HG03095 (cell line): ENCODE measurements around the gene FBXL20.
"Not testable (repeated sequence)": the region's sequence is repeated elsewhere in the genome, so short reads cannot be mapped to it uniquely, and the experiment has no call there.

Source experiments
- ATAC-seq: cut with Tn5 transposase; IDR thresholded peaks from one replicate; pipeline ENCODE4 v1.9.1; 2021; ENCODE audit warnings: moderate library complexity; ENCODE audit not compliant: unreplicated experiment

FBXL20 gene

DNA sequence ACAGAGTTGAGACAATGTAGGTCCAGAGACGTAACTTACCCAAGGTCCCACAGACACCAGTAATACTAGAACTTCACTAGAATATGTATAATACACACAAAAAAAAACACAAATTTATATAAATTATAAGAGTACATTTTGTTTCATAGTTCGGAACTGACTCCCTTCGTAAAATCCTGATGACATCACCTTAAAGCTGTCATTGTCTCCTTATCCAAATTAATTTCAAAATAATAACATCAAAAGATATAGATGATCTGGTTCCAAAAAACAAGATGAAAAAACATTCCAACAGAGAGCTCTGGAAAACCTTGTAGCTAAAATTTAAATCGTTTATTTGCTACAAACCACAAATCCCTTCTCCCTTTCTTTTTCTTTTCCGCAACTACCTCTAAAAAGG lies 10.0 kb downstream of the FBXL20 start:
- ATAC-seq, result no peak

DNA sequence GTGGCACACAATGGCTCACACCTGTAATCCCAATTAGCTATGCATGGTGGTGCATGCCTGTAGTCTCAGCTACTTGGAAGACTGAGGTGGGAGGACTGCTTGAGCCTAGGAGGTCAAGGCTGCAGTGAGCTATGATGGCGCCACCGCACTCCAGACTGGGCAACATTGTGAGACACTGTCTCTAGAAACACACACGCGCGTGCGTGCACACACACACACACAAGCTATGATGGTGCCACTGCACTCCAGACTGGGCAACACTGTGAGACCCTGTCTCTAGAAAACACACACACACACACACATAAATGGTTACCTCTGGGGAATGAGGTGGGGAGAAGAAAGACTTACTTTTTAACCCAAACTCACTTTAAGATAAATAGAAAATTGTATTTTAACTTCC lies 16.4 kb downstream of the FBXL20 start:
- no peak for ATAC-seq

DNA sequence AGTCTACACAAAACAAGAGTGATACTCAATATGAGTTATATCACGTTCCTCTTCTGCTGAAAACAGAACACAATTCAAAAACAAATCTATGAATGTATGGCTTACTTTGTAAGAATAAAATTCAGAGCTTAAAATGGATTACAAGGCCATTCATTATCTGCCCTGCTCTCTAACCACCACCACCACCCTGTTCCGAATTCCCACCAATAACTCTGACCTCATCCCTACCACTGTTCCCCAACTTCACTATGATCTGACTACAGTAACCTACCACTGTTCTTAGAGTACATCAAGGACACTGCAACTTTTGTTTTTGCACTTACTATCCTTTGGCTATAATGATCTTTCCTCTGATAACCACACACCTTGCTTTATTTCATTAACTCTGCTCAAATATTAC lies 21.3 kb downstream of the FBXL20 start:
- no peak for ATAC-seq

DNA sequence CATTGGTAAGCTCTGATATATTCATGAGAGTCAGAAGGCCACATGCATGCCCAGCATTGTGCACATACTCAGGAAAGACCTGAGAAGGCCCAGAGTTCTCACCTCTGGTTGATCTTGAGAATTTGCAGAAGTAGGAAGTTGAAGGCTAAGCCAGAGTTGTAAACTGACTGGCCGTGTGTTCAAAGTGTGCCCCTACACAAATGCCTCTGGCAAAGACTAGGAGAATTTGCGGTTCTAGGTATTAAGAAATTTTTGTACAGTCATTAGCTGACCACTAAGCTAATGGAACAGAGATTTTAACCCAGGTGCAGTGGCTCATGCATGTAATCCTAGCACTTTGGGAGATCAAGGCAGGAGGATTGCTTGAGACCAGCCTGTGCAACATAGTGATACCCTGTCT lies 25.0 kb downstream of the FBXL20 start:
- ATAC-seq, result no peak

DNA sequence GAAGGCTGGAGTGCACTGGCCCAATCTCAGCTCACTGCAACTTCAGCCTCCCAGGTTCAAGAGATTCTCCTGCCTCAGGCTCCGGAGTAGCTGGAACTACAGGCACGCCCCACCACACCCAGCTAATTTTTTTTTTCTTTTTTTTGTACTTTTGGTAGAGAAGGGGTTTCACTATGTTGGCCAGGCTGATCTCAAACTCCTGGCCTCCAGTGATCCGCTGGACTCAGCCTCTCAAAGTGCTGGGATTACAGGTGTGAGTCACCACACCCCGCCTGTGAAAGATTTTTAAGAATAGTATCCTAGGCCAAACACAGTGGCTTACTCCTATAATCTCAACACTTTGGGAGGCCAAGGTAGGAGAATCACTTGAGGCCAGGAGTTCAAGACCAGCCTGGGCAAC lies 33.6 kb downstream of the FBXL20 start:
- not testable (repeated sequence) for ATAC-seq

DNA sequence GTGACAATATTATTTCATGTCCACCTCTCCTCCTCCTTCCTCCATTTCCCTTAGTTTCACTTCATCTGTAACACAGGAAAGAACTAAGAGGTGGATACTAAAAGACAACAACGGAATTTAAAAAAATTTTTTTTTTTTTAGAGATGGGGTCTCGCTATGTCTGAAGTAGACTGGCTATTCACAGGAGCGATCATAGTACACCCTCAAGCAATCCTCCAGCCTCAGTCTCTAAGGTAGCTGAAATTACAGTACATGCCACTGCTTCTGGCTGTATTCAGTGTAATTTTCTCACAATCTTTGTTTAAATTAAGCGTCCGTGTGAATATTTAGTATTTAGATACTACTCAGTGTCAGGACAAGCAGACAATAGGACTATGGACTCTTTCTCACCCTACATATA lies 35.6 kb downstream of the FBXL20 start:
- ATAC-seq, result no peak

DNA sequence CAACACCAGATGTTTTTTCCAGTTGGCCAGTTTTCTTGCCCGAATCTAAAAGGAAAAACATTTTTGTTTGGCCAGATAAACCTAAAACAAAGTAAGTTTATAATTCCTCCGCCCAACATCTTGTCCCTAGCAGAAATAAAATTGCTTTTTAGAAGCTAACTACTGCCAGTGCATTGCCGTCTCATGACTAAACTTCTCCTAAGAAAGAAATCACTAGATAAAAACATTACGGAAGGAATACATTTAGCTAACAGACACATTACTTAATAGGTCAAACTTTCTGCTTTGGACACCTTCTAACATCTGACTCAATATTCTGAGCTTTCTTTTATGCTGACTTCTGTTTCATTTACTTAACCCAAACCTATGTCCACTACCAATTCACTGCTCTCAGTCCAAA lies 36.2 kb downstream of the FBXL20 start:
- no peak for ATAC-seq

DNA sequence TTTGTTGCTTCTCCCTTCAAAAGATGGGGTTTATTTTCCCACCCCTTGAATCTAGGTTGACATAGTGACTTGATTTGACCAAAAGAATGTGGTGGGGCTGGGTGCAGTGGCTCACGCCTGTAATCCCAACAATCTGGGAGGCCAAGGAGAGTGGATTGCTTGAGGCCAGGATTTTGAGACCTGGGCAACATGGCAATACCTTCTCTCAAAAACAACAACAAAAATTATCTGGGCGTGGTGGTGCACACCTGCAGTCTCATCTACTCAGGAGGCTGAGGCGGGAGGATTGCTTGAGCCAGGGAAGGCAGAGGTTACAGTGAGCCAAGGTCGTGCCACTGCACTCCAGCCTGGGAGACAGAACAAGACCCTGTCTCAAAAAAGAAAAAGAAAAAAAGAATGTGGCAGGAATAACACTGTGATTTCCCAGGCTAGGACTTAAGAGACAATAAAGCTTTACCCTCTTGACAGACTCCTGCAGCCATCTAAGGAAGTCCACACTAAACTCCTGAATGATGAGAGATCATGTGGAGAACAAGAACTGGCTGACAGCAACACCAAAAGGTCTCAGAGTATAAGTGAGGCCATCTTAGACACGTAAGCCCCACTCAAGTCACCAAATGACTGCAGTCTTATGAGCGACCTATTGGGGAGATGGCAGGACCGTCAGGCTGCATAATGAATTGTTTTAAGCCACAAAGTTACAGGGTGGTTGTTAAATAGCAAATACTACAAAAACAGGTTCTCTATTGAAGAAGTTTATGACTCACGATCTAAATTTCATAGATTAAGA lies 37.0 kb downstream of the FBXL20 start:
- no peak for ATAC-seq

DNA sequence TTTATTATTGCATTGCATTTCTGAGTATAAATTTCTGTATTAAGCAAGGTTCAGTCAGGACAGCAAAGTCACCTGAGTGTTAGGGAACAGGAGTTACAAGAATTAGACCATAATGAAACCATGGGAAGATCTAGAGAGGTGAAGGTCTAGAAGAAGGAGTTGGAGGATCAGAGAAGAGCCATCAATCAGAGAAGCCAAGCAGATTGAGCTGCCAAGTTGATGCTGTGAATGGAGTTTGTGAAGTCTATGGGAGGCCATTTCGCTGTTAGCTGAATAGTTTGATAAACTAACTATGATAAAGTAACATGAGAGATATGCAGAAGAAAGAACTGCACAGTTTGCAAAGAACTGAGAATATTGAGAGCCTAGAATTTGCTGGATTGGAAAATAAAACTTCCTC lies 40.4 kb downstream of the FBXL20 start:
- ATAC-seq, result no peak

DNA sequence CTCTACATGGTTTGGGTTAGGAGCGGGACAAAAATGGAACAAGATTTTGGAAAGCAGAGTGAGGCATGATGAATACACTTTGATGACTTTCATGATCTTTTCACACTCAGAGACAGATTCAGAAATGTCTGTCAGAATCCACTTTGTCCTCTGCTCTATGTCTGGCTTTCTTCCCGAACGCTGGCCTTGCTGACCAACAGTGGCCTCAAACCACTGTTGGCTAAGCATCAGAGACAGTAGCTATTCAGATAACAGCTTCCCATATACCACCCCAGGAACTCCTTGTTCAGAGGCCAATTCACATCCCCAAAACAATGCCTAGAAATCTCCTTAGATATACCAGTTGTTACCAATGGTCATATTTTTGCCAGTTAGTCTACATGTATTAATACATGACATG lies 40.9 kb downstream of the FBXL20 start:
- ATAC-seq, result no peak

DNA sequence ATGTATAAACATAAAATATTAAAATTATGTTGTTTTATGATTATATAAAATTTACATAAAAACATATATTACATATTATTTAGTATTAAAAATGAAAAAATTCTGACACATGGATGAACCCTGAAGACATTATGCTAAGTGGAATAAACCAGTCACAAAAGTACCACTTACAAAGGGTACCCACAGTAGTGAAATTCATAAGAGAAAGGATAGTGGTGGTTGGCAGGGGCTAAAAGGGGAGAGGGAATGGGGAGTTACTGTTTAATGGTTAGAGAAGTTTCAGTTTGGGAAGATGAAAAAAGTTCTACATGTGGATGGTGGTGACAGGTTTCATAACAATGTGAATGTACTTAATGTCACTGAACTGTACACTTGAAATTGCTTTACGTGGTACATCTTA lies 41.4 kb downstream of the FBXL20 start:
- ATAC-seq, result no peak

DNA sequence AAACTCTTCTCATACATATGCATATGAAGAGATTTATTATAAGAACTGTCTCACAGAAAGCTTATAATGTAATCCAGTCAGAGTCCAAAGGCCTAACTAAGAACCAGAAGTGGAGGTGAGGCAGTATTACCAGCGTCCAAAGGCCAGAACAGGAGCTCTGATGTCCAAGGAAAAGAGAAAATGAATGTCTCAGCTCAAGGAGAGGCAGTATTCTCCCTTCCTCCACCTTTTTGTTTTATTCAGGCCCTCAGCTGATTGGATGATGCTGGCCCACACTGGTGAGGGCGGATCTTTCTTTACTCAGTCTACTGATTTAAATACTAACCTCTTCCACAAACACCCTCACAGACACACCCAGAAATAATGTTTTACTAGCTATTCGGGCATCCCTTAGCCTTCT lies 43.4 kb downstream of the FBXL20 start:
- ATAC-seq, result no peak

DNA sequence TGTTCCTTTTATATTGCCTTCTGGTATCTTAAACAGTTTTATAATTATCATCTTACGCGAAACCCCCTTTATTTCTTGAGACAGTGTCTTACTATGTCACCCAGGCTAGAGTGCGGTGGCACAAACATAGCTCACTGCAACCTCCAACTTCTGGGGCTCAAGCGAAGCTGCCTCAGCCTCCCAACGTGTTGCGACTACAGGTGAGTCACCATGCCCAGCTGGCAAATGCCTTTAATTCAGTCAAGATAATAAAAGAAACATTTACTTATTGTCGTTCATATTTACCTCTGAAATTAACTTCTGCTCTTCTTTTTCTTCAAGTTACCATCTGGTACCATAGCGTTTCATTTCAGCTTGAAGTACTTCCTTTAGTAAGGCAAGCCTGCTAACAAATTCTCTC lies 43.9 kb downstream of the FBXL20 start:
- no peak for ATAC-seq

DNA sequence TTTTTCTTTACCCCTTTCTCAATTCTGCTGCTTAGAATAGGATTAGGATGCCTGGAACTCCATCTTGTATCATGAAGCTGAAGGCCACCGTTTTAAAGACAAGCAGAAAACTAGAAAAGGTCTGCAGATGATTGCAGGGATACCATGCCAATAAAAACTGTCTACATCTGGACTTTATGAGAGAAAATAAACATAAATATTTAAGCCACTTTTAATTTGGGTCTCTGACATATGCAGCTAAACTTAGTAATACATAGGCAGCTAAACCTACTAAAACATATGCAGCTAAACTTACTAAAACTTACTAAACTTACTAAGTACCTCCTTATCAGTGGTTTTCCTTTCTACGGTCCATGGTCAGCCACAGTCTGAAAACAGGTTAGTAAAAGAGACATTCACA lies 48.4 kb downstream of the FBXL20 start:
- ATAC-seq, result no peak

DNA sequence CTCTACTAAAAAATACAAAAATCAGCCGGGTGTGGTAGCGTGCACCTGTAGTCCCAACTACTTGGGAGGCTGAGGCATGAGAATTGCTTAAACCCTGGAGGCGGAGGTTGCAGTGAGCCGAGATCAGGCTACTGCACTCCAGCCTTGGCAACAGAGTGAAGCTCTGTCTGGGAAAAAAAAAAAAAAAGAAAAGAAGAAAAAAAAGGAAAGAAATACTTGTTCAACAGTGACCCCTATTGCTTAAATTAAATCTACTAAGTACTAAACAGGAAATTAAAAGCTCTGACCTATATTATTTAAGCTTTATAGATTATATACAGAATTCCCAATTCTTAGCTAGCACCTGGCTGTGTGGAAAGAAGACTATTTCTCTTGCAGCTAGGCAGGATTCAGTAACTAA lies 48.9 kb downstream of the FBXL20 start:
- no peak for ATAC-seq

DNA sequence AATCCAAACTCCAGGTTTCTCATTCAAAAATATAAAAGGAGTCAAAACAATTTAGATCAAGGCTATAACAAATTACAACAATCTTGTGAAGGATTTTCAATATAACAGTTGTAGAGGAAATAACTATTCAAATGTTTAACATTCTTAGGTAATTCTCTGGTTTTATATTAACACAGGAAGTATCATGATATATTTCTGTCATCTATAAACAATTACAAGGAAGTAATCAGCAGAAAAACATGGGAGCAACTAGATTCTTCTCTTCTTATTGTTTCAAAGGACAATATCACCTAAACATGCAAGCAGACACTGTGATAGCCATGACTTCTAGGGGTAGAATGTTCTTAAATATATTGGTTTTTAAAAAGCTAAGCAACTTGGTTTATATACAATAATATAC lies 49.9 kb downstream of the FBXL20 start:
- ATAC-seq, result no peak

DNA sequence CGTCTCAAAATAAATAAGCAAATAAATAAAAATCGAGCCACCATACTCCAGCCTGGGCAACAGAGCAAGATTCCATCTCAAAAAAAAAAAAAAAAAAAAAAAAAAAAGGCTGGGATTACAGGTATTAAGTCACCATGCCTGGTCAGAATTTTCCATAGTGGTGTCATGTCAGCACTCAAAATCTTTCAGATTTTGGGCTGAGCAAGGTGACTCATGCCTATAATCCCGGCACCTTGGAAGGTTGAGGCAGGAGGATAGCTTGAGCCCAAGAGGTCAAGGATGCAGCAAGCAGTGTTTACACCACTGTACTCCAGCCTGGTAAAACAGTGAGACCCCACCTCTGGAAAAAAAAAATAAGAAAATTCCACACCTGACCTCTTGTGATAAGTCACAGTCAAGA lies 52.2 kb downstream of the FBXL20 start:
- no peak for ATAC-seq

DNA sequence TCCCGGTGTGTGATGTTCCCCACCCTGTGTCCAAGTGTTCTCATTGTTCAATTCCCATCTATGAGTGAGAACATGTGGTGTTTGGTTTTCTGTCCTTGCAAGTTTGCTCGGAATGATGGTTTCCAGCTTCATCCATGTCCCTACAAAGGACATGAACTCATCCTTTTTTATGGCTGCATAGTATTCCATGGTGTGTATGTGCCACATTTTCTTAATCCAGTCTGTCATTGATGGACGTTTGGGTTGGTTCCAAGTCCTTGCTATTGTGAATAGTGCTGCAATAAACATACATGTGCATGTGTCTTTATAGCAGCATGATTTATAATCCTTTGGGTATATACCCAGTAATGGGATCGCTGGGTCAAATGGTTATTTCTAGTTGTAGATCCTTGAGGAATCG lies 54.6 kb downstream of the FBXL20 start:
- not testable (repeated sequence) for ATAC-seq

DNA sequence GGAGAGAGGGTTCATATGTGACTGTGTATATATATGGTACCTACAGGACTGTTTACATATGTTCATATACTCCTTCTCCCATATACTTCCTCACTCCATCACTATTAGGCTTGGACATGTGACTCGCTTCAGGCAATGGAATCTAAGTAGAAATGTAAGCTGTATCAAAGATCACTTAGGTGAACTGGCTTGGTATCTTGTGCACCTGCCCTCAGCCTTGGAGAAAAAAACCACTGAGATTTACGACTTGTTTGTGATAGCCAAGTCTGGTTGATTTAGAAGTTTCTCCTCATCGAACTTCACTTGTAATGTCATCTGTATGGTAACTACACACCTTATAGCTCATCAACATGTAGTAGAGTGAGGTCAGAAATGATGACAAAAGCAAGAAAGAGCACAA lies 59.9 kb downstream of the FBXL20 start:
- ATAC-seq, result no peak

DNA sequence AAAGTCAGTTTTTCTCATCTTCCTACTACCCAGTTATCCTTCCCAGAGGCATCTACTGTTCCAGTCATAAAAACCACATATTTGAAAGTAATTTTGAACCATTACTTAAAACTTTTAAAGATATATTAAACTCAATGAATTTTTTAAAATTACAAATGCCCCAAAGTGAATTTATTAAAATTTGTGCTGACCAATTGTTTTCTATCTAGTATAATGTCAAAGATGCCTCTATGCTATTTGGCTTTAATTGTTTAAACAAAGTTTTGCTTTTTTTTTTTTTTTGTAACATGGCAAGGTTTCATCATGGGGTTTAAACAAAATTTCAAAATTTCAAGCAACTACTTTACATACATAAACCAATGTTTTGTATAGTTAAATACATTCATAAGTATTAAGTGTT lies 60.7 kb downstream of the FBXL20 start:
- no peak for ATAC-seq

DNA sequence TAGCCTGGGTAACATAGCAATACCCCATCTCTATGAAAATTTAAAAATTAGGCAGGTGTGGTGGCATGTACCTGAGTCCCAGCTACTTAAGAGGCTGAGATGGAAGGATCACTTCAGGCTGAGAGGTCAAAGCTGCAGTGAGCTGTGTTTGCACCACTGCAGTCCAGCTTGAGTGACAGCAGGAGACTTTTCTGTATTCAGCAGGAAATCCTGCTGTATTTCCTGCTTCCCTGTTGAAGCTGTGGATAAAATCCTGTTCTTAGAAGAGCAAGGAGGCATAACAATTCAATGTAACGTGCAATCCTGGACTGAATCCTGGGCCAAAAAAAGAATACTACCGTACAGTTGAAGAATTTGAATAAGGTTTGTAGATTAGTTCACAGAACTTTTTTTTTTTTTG lies 62.2 kb downstream of the FBXL20 start:
- no peak for ATAC-seq

DNA sequence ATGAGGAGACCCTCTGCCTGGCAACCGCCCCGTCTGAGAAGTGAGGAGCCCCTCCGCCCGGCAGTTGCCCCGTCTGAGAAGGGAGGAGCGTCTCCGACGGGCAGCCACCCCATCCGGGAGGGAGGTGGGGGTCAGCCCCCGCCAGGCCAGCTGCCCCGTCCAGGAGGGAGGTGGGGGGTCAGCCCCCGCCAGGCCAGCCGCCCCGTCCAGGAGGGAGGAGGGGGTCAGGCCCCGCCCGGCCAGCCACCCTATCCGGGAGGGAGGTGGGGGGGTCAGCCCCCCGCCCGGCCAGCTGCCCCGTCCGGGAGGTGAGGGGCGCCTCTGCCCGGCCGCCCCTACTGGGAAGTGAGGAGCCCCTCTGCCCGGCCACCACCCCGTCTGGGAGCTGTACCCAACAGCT lies 63.8 kb downstream of the FBXL20 start:
- not testable (repeated sequence) for ATAC-seq

DNA sequence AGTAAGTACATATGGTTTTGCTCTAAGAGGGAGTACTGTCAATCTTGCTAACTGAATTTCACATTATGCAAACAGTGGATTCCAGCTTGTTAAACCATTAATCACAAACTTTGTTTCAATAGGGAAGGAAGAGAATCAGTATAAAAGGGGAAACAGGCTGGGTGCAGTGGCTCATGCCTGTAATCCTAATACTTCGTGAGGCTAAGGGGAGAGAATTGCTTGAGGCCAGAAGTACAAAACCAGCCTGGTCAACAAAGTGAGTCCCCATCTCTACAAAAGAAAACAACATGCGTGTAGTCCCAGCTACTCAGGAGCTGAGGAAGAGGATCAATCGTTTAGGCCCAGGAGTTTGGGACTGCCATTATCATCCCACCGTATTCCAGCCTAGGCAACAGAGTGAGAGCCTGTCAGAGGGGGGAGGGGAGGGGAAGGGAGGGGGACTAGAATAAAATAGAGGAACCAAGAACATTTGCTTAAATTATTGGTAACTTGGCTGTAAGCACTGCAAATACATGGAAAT lies 65.7 kb downstream of the FBXL20 start:
- ATAC-seq, result no peak
